Panc1 (cell line): Measurements from ENCODE around the gene ACTR6.
A peak's percentile ranks its signal among the peaks of the same experiment; 100 is the strongest.

Experiments
- CTCF ChIP-seq: fragments of 450-650 bp; IDR thresholded peaks from 2 replicates; pipeline ENCODE4 v1.5.1; 2017; ENCODE audit warnings: mild to moderate bottlenecking
- POLR2AphosphoS5 ChIP-seq: IDR thresholded peaks from 2 replicates; pipeline ENCODE4 v1.6.1; 2012; ENCODE audit warnings: mild to moderate bottlenecking, low read depth, low read length, moderate library complexity

- peak; percentile 95 for TF ChIP-seq CTCF
- TF ChIP-seq POLR2AphosphoS5 = no peak
Observed at GRCh38 chr12:100154474-100155247, 46.0 kb upstream of the ACTR6 start.
